H7 (cell line): ENCODE results near the gene MED29. TPM values are rescaled to one million over a fixed set of nuclear protein-coding genes. Genes with fewer than 3 reads are reported as not detected.

Experiments used
- DNase-seq: peaks from one replicate; pipeline ENCODE4 v3.0.0; 2012
- H3K27me3 ChIP-seq: 2 replicates; pipeline ENCODE4 v1.6.0; 2011; ENCODE audit warnings: mild to moderate bottlenecking, low read length; ENCODE audit not compliant: control insufficient read depth, insufficient read depth
- H3K36me3 ChIP-seq: replicated peaks from 2 replicates; pipeline ENCODE4 v1.5.1; 2011; ENCODE audit warnings: low read length; ENCODE audit not compliant: control insufficient read depth, insufficient read depth
- H3K4me3 ChIP-seq: 2 replicates; pipeline ENCODE4 v1.5.1; 2011; ENCODE audit warnings: low read depth, mild to moderate bottlenecking, control low read depth, low read length, moderate library complexity; ENCODE audit not compliant: insufficient read depth
- total RNA-seq: library from RNA; depleted of rRNA; stranded (reverse); fragments of >200 nt; shearing (Covaris generic); gene quantifications from 2 replicates; pipeline ENCODE4 v1.2.3, GENCODE V29; 2014

The MED29 gene
- total RNA-seq, 1 experiment from 2014 or later, result 41.6 TPM

- Histone ChIP-seq H3K4me3 (no peak overlapping the region), H3K36me3 (peaks cover 4% of the 10 kb centered on the region), H3K27me3 (no peaks in the 10 kb centered on the region)
- DNase-seq, result no peak
Measured at GRCh38 chr19:39400061-39400460, 8.9 kb downstream of the MED29 start.

DNA sequence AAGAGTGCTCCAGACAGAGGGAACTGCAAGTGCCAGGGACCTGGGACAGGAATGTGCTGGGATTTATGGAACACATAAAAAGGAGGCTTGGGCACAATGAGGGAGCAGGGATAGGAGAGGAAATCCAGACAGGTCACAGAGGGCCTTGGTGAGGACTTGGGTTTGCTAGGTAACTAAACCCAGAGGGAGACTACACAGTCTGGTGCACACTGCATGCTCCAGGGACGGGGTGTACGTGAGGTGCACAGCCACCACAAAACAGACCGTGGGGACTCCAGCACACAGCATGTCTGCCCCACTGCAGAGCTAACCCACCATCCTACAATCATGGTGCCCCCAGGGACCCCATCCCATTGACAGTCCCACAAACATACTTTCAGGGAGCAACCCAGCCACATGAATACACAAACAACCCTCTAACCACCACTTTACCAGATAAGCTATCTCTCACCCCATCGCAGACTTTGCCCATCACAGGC lies 9.9 kb downstream of the MED29 start:
- peaks cover 2% of the 10 kb centered on the region for H3K36me3 ChIP-seq
- no peaks in the 10 kb centered on the region for H3K27me3 ChIP-seq
- H3K4me3 ChIP-seq, result no peak overlapping the region
- no peak for DNase-seq

DNA sequence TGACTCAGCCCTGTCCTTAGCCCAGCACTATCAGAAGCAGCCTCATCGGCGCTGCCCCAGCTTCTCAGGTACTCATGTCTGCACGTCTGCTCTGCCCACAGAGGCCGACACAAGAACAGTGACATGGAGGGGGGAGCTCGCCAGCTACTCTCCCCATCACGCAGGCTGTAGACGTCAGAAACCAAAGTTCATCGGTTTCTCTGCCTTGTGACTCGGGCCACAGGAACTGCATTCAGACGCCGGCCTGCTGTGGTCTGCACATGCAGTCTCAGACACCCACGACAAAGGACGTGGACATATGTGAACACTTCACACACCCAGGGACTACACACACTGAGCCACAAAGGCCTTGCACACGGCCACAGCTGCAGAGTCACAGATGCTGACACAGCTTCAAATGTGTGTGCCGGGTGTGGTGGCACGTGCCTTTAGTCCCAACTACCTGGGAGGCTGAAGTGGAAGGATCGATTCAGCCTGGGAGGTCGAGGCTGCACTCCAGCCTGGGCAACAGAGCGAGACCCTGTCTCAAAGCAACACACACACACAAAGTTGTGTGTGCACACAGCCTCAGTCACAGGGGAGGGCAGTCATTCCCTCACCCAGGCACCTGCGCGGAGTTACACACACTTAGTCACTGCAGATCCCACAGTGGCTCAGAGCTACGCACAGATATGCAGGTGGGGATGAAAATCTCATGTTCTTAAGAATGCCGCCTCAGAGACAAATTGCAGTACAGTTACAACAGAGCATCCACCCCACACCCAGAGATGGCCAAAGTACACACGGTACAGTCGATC lies 10.6 kb downstream of the MED29 start:
- no peaks in the 10 kb centered on the region for H3K27me3 ChIP-seq
- DNase-seq, result no peak
- peaks cover 2% of the 10 kb centered on the region for H3K36me3 ChIP-seq
- H3K4me3 ChIP-seq, result peak overlapping the region; percentile 62

DNA sequence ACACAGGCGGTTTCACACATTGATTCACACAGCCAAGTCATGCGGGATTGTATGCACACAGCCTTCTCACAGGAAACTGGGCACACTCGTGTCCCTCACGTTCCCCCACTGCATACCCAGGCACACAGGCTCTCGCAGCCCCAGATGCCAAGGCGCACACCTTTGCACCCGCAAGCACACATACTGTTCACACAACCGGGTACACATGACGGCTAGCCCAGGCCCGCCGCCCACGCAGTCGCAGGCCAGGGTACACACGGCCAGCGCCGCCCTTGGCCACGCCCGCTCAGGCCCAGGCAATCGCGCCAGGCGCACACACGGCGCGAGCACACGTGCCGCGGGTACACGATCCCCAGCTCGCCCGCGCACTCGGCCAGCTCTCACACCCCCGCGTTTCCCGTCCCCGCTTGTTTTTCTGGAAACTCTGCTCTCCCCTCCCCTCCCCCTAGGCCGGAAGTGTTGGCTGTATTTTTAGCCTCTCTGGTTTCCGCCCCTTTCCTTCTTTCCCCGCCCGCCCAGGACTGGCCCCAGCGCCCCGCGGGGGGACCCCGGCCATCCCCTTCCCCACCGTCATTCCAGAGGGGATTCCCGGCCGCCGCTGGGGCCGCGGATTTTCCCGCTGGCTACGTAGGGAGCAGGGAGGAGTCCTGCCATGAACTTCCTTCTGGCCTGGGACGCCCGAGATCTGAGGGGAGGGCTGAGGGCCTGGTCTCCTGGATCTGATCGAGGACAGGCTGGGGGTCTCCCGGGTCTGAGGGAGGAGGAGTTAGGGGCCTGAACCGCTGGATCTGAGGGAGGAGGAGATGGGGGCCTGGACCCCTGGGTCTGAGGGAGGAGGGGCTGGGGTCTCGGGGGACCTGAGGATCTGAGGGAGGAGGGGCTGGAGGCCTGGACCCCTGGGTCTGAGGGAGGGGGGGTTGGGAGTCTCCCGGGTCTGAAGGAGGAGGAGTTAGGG lies 11.4 kb downstream of the MED29 start:
- peak; percentile 98 for DNase-seq
- Histone ChIP-seq H3K4me3 (peak overlapping the region; percentile 62), H3K36me3 (peaks cover 2% of the 10 kb centered on the region), H3K27me3 (no peaks in the 10 kb centered on the region)

DNA sequence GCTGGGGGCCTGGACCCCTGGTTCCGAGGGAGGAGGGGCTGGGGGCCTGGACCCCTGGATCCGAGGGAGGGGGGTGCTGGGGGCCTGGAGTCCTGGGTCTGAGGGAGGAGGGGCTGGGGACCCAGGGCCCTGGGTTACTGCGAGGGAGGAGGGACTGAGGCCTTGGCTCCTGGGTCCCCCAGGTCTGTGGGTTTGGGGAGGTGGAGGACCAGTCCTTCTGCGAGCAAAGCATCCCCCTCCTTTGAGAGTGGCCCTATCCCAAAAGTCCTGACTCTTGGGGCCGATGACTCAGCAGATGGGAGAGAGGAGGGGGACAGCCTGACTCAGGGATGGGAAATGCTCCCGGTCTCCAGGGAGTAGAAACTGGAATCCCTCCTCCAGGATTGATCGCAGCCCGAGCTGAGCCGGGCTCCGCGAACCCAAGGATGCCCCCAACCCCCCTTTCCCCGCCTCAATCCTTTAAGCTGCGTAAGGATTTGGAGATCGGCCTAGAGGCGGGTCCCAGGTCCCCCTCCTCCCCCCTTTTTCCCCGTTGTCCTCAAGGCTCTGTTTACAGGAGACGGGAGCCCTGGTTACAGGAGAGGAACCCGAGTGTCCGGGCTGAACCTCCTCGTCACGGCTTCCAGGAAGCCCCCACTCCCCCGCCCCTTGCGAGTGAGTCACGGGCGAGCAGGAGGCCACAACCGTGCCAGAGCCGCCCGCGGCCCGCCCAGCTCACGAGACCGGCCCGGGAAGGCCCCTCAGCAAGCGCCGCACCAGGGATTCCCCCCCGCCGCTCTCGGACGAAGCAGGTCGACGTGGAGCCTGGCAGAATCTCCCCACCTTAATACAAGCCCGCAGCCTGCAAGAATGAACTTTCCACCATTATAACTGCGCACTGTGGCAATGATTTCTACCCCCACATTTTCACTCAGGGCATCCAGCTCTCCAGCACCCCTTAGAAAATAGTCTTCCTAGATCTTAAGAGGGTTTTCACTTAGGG lies 12.4 kb downstream of the MED29 start:
- H3K4me3 ChIP-seq, result peak overlapping the region; percentile 62
- H3K36me3 ChIP-seq, result peaks cover 4% of the 10 kb centered on the region
- DNase-seq, result peak; percentile 91
- H3K27me3 ChIP-seq, result no peaks in the 10 kb centered on the region

DNA sequence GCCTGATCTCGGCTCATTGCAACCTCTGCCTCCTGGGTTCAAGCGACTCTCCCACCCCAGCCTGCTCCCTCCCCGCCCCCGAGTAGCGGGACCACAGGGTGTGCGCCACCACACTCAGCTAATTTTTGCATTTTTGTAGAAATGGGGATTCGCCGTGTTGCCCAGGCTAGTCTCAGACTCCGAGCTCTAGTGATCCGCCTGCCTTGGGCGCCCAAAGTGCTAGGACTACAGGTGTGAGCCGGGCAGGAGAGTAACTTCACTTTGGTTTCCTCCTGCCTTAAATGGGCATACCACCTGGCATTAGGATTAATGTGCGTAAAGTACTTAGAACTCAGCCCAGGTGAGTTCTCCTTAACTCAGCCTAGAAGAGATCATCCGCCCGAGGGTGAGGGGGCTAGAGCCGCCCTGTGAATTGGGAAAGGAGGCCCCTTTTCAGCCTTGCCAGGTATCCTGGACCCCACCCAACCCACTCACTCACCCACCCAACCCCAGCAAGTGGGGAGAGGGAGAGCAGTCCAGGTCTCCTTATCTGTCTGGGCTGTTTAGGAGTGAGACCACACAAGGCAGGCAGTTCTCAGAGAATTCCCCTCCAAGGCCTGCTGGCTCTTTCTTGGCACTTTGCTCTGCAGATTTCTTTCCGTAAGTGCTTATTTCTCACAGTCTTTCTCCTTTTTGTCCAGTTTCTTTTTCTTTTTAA lies 14.2 kb downstream of the MED29 start:
- H3K27me3 ChIP-seq, result no peaks in the 10 kb centered on the region

GRCh38 chr19:39405958-39406655 lies 14.9 kb downstream of the MED29 start:
- H3K27me3 ChIP-seq, result no peaks in the 10 kb centered on the region
- H3K4me3 ChIP-seq, result peak overlapping the region; percentile 94
- peaks cover 3% of the 10 kb centered on the region; the same call in 1 of the 2 replicates for H3K36me3 ChIP-seq
- no peak for DNase-seq

More for the DNA sequence above, 14.2 kb downstream of the MED29 start:
- Histone ChIP-seq H3K4me3 (no peak overlapping the region), H3K36me3 (peaks cover 3% of the 10 kb centered on the region; the same call in 1 of the 2 replicates)
- DNase-seq, result no peak

DNA sequence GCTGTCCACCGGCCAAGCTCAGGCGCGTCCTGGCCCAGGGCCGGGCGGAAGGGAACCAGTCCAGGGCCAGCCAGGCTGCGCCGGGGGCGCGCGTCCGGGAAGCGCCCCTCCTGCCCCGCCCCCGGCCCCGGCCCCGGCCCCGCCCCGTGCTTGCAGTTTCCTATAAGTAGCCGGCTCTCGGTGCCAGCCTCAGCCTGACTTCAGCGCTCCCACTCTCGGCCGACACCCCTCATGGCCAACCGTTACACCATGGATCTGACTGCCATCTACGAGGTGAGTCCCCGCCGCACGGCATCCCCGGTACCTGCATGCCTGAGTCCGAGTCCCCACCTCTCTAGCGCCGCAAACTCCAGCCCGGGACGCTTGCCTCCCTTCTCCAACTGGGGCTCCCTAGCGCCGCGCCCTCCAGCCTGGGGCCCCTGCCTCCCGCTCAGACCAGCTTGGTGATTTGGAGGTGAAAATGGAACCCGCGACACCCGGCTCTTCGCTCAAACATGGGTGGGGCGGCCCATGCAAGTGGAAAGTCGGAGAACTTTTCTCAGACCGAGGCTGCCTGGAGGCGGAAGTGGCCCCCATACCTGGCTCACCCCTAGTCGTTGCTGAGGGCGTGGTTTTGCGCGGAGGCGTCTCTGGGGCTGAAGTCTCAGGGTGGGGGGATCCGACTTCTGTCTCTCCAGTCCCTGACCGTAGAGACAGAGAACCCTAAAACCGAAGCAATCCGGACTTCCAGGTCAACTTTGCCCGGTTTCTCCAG lies 15.7 kb downstream of the MED29 start, which contains the start of gene ZFP36:
Gene ZFP36, plus strand, starts transcription at position 192 of the 754 bp plus-strand sequence. Its CDS starts 58 bp downstream, at position 250.
- H3K36me3 ChIP-seq, result peaks cover 3% of the 10 kb centered on the region; the same call in 1 of the 2 replicates
- peak within 1 kb of the TSS; percentile 94 for H3K4me3 ChIP-seq
- no peaks in the 10 kb centered on the region for H3K27me3 ChIP-seq
- peak; percentile 96 for DNase-seq

GRCh38 chr19:39407410-39407659 lies 16.2 kb downstream of the MED29 start:
- H3K36me3 ChIP-seq, result peaks cover 3% of the 10 kb centered on the region; the same call in 1 of the 2 replicates
- H3K4me3 ChIP-seq, result peak overlapping the region; percentile 94
- DNase-seq, result no peak
- no peaks in the 10 kb centered on the region for H3K27me3 ChIP-seq

DNA sequence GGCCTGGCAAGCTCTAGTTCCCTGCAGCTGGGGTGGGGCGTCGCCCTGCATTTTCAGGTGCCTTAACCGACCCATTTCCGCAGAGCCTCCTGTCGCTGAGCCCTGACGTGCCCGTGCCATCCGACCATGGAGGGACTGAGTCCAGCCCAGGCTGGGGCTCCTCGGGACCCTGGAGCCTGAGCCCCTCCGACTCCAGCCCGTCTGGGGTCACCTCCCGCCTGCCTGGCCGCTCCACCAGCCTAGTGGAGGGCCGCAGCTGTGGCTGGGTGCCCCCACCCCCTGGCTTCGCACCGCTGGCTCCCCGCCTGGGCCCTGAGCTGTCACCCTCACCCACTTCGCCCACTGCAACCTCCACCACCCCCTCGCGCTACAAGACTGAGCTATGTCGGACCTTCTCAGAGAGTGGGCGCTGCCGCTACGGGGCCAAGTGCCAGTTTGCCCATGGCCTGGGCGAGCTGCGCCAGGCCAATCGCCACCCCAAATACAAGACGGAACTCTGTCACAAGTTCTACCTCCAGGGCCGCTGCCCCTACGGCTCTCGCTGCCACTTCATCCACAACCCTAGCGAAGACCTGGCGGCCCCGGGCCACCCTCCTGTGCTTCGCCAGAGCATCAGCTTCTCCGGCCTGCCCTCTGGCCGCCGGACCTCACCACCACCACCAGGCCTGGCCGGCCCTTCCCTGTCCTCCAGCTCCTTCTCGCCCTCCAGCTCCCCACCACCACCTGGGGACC lies 16.6 kb downstream of the MED29 start:
- Histone ChIP-seq H3K4me3 (peak overlapping the region; percentile 94), H3K36me3 (peaks cover 3% of the 10 kb centered on the region; the same call in 1 of the 2 replicates), H3K27me3 (no peaks in the 10 kb centered on the region)
- peak; percentile 69 for DNase-seq

DNA sequence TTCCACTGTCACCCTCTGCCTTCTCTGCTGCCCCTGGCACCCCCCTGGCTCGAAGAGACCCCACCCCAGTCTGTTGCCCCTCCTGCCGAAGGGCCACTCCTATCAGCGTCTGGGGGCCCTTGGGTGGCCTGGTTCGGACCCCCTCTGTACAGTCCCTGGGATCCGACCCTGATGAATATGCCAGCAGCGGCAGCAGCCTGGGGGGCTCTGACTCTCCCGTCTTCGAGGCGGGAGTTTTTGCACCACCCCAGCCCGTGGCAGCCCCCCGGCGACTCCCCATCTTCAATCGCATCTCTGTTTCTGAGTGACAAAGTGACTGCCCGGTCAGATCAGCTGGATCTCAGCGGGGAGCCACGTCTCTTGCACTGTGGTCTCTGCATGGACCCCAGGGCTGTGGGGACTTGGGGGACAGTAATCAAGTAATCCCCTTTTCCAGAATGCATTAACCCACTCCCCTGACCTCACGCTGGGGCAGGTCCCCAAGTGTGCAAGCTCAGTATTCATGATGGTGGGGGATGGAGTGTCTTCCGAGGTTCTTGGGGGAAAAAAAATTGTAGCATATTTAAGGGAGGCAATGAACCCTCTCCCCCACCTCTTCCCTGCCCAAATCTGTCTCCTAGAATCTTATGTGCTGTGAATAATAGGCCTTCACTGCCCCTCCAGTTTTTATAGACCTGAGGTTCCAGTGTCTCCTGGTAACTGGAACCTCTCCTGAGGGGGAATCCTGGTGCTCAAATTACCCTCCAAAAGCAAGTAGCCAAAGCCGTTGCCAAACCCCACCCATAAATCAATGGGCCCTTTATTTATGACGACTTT lies 17.4 kb downstream of the MED29 start:
- DNase-seq, result no peak
- Histone ChIP-seq H3K27me3 (no peaks in the 10 kb centered on the region), H3K36me3 (peaks cover 3% of the 10 kb centered on the region; the same call in 1 of the 2 replicates), H3K4me3 (no peak overlapping the region)
